Measurements from ENCODE around the gene NFATC4.
"Not testable (repeated sequence)": the region's sequence is repeated elsewhere in the genome, so short reads cannot be mapped to it uniquely, and the experiment has no call there.

NFATC4 gene

GRCh38 chr14:24367514-24368211 lies at the start of gene NFATC4:
TSS of gene NFATC4 (plus strand) at chr14:24368184. CDS start at chr14:24368341, 157 bp downstream.
- DNase-seq: peak; percentile 41

GRCh38 chr14:24321212-24321975 lies 46.6 kb upstream of the NFATC4 start:
- DNase-seq: no peak

GRCh38 chr14:24322672-24323071 lies 45.3 kb upstream of the NFATC4 start:
- no peak for DNase-seq

GRCh38 chr14:24323341-24323740 lies 44.6 kb upstream of the NFATC4 start:
- DNase-seq: no peak

- no peak for DNase-seq
These were observed 44.0 kb upstream of the NFATC4 start for GRCh38 chr14:24324024-24324423.

- no peak for DNase-seq
These were observed 42.9 kb upstream of the NFATC4 start for GRCh38 chr14:24325041-24325530.

- no peak for DNase-seq
These were observed 42.0 kb upstream of the NFATC4 start for GRCh38 chr14:24325963-24326362.

GRCh38 chr14:24327303-24327702 lies 40.7 kb upstream of the NFATC4 start:
- no peak for DNase-seq

GRCh38 chr14:24327914-24328313 lies 40.1 kb upstream of the NFATC4 start:
- DNase-seq: not testable (repeated sequence)

GRCh38 chr14:24329073-24329663 lies 38.8 kb upstream of the NFATC4 start:
- no peak for DNase-seq

- no peak for DNase-seq
These were observed 38.2 kb upstream of the NFATC4 start for GRCh38 chr14:24329736-24330135.

GRCh38 chr14:24330973-24331674 lies 36.9 kb upstream of the NFATC4 start:
- no peak for DNase-seq

GRCh38 chr14:24331731-24332267 lies 36.2 kb upstream of the NFATC4 start:
- no peak for DNase-seq

GRCh38 chr14:24332268-24332993 lies 35.6 kb upstream of the NFATC4 start:
- peak; percentile 57 for DNase-seq

- no peak for DNase-seq
These were observed 33.3 kb upstream of the NFATC4 start, which contains the start of gene ADCY4 for GRCh38 chr14:24334431-24335291. TSS of gene ADCY4 (minus strand) at chr14:24335071. CDS start at chr14:24334652, 419 bp downstream.

- DNase-seq: no peak
These were observed 32.4 kb upstream of the NFATC4 start for GRCh38 chr14:24335461-24336171.

- no peak for DNase-seq
These were observed 30.7 kb upstream of the NFATC4 start for GRCh38 chr14:24337144-24337823.

GRCh38 chr14:24337824-24338175 lies 30.2 kb upstream of the NFATC4 start:
- no peak for DNase-seq

GRCh38 chr14:24338843-24339242 lies 29.1 kb upstream of the NFATC4 start:
- DNase-seq: no peak

Data from NCI-H1048 (cell line).